B cell (primary cell): ENCODE measurements around the gene POU4F3. TPM values are rescaled to one million over a fixed set of nuclear protein-coding genes. Genes with fewer than 3 reads are reported as not detected.
"Not testable (repeated sequence)": the region's sequence is repeated elsewhere in the genome, so short reads cannot be mapped to it uniquely, and the experiment has no call there.

Source experiments
- ATAC-seq: fragments of 200-7000 bp; cut with Tn5 transposase; one replicate; pipeline ENCODE4 v1.10.0; 2021; ENCODE audit warnings: low read depth, mild to moderate bottlenecking, moderate number of reproducible peaks, moderate library complexity
- CTCF ChIA-PET: fragments of 350-600 bp; sonication (Branson Sonifier 250); formaldehyde crosslinking; loops from one replicate; lab custom pipeline; 2021; ENCODE audit warnings: antibody characterized with exemption, inconsistent platforms; lab: Charles Lee
- POLR2A ChIA-PET: fragments of 350-600 bp; sonication (Branson Sonifier 250); formaldehyde crosslinking; loops from one replicate; lab custom pipeline; 2021; ENCODE audit warnings: antibody characterized with exemption; lab: Charles Lee
- DNase-seq: peaks from one replicate; pipeline ENCODE4 v3.0.0; 2013
- H2AFZ ChIP-seq: 2 replicates; pipeline ENCODE4 v1.6.1; 2012; ENCODE audit warnings: mild to moderate bottlenecking, low read depth, low read length; ENCODE audit not compliant: insufficient read depth, poor library complexity, severe bottlenecking
- H3K27ac ChIP-seq, 2 donors: 1 replicate in 1 of 2; 2 replicates in 1 of 2; pipeline ENCODE4 v1.5.1; 2012 to 2013; ENCODE audit warnings: low read length in 2 of 2, mild to moderate bottlenecking in 2 of 2, moderate library complexity in 1 of 2
- H3K27me3 ChIP-seq, 4 experiments: fragments of 200-600 bp in 1 of 4; sonication (generic) in 1 of 4; replicated peaks in 1 of 4; 1 replicate in 2 of 4; 2 replicates in 2 of 4; pipeline versions ENCODE4 v1.6.1 to v1.7.0; 2013 to 2016; ENCODE audit warnings: low read length in 3 of 4, mild to moderate bottlenecking in 2 of 4, mixed read lengths in 1 of 4, moderate library complexity in 1 of 4; ENCODE audit not compliant: insufficient read depth in 4 of 4, control insufficient read depth in 3 of 4; ENCODE audit errors: control extremely low read depth in 1 of 4
- H3K36me3 ChIP-seq, 2 experiments: replicated peaks in 1 of 2; 1 replicate in 1 of 2; 2 replicates in 1 of 2; pipeline versions ENCODE4 v1.6.1 to v1.7.1; 2013; ENCODE audit warnings: low read length in 1 of 2; ENCODE audit not compliant: insufficient read depth in 2 of 2, control insufficient read depth in 1 of 2; ENCODE audit errors: control extremely low read depth in 1 of 2, extremely low read depth in 1 of 2
- H3K4me1 ChIP-seq, 2 donors: fragments of 200-600 bp in 1 of 2; sonication (generic) in 1 of 2; 1 replicate in 1 of 2; 2 replicates in 1 of 2; pipeline versions ENCODE4 v1.5.1 to v1.6.1; 2013 to 2017; ENCODE audit warnings: low read length in 2 of 2; ENCODE audit not compliant: control insufficient read depth in 2 of 2, insufficient read depth in 2 of 2
- H3K4me2 ChIP-seq: replicated peaks from 2 replicates; pipeline ENCODE3; 2012; ENCODE audit warnings: mild to moderate bottlenecking, low read depth, low read length; ENCODE audit not compliant: poor library complexity, severe bottlenecking
- H3K4me3 ChIP-seq, 5 experiments: fragments of 200-600 bp in 1 of 5; sonication (generic) in 1 of 5; 1 replicate in 3 of 5; 2 replicates in 2 of 5; pipeline versions ENCODE4 v1.5.1 to v1.7.0; 2011 to 2016; ENCODE audit warnings: low read length in 4 of 5, mild to moderate bottlenecking in 4 of 5, low read depth in 2 of 5, control low read depth in 1 of 5, moderate library complexity in 1 of 5; ENCODE audit not compliant: insufficient read depth in 1 of 5; ENCODE audit errors: control extremely low read depth in 1 of 5, extremely low read depth in 1 of 5
- H3K79me2 ChIP-seq: fragments of 200-600 bp; sonication (generic); one replicate; pipeline ENCODE4 v1.6.0; 2016; ENCODE audit warnings: low read length; ENCODE audit not compliant: control insufficient read depth, insufficient read depth
- H3K9ac ChIP-seq: fragments of 200-600 bp; sonication (generic); 2 replicates; pipeline ENCODE4 v1.6.1; 2017; ENCODE audit warnings: mild to moderate bottlenecking, low read length, moderate library complexity
- H3K9me3 ChIP-seq, 3 donors: one replicate each; pipeline versions ENCODE4 v1.6.1 to v1.7.1; 2013; ENCODE audit warnings: low read length in 2 of 3; ENCODE audit not compliant: control insufficient read depth in 2 of 3, insufficient read depth in 1 of 3; ENCODE audit errors: control extremely low read depth in 1 of 3
- H4K20me1 ChIP-seq: 2 replicates; pipeline ENCODE4 v1.6.0; 2012; ENCODE audit warnings: mild to moderate bottlenecking, low read length; ENCODE audit not compliant: insufficient read depth, control insufficient read depth, poor library complexity, severe bottlenecking
- H3K27ac Mint-ChIP-seq: one replicate; pipeline ENCODE4 v1.8.0; 2021; ENCODE audit warnings: mixed read lengths
- H3K27me3 Mint-ChIP-seq: one replicate; pipeline ENCODE4 v1.8.0; 2021; ENCODE audit warnings: mixed read lengths
- H3K4me1 Mint-ChIP-seq: one replicate; pipeline ENCODE4 v1.8.0; 2021; ENCODE audit warnings: mixed read lengths
- H3K4me3 Mint-ChIP-seq: one replicate; pipeline ENCODE4 v1.8.0; 2021; ENCODE audit warnings: mixed read lengths
- H3K9me3 Mint-ChIP-seq: one replicate; pipeline ENCODE4 v1.8.0; 2022; ENCODE audit warnings: mixed read lengths; ENCODE audit not compliant: insufficient read depth
- EZH2 ChIP-seq: IDR thresholded peaks from 2 replicates; pipeline ENCODE4 v1.6.1; 2012; ENCODE audit warnings: borderline replicate concordance, low read depth, mild to moderate bottlenecking, moderate library complexity, low read length; ENCODE audit not compliant: insufficient read depth, poor library complexity, severe bottlenecking
- WGBS: methylation state at CpG from one replicate; pipeline ENCODE4 v1.1.5; 2013; ENCODE audit warnings: missing lambda C conversion rate; ENCODE audit not compliant: insufficient coverage; 5-methylcytosine and 5-hydroxymethylcytosine counted together
- intact Hi-C: fragments of 100-400 bp; cut with micrococcal nuclease; formaldehyde crosslinking; loops from one replicate; pipeline ENCODE4 v1.10.0; 2022
- polyA plus RNA-seq: library from polyadenylated mRNA; depleted of rRNA; stranded (reverse); fragments of >200 nt; gene quantifications from 2 replicates; pipeline ENCODE4 v1.2.3, GENCODE V29; 2012
- total RNA-seq, 2 donors: library from RNA; stranded (reverse); fragments of 120-200 nt in 1 of 2; gene quantifications; 1 replicate in 1 of 2; 2 replicates in 1 of 2; pipeline versions ENCODE4 v1.2.3 to v1.2.4, GENCODE V29; 2013 to 2022
- TF ChIP-seq, protein P1 (sequence below): fragments of 200-600 bp; IDR thresholded peaks from one replicate; pipeline ENCODE4 v1.8.0; 2022; ENCODE audit warnings: antibody characterized with exemption, mild to moderate bottlenecking

POU4F3 gene
- total and polyA plus RNA-seq, 2 donors (not counting 1 experiment from before 2014, with no cell fraction given), result 0.04 TPM; not detected in 1

DNA sequence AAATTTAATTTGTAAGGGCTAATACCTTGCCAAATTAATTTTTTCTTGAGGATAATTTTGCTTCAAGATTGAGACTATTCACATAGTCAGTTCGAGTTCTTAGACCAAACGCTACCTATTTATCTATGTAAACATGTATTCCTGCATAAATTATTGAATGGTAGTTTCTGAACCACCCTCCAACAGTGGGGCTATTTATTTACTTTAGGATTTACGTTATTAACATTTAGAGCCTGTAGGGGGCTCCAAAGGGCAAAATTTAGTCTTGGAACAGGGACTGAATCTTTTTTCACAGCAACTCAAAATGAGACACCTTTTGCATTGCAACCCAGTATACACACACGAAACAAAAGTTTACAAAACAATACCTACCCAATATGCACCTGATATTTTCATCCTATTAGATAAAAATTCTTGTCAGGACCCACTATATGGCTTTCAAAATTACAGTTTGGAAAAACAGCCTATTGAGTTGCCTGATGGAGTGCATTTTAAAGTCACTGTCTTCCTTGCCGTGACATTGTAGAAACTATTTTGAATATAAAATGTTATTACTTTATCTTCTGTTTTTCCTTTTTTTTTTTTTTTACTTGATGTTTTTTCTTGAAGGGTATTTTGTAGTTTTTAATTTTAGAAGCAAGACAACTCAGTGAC, 47.1 kb upstream of the POU4F3 start:
- H3K9me3 Mint-ChIP-seq, result no peaks in the 10 kb centered on the region
- Histone ChIP-seq H3K27me3 (no peaks in the 10 kb centered on the region), H3K4me1 (no peaks in the 10 kb centered on the region), H3K79me2 (no peaks in the 10 kb centered on the region), H3K4me2 (no peak overlapping the region), H3K9ac (no peak overlapping the region), H2AFZ (no peak overlapping the region), H3K36me3 (no peaks in the 10 kb centered on the region), H4K20me1 (no peaks in the 10 kb centered on the region), H3K27ac (no peak overlapping the region), H3K9me3 (no peaks in the 10 kb centered on the region), H3K4me3 (no peak overlapping the region)
- POLR2A ChIA-PET, result no interaction called here
- peak; percentile 39 for ATAC-seq
- no peaks in the 10 kb centered on the region for H3K4me1 Mint-ChIP-seq
- CTCF ChIA-PET, result no interaction called here
- WGBS, result 0% methylated on average over 1 of the region's 5 CpGs
- H3K27me3 Mint-ChIP-seq, result no peaks in the 10 kb centered on the region
- intact Hi-C loops, result loop anchor here (1.0 kb wide), 1 partner anchor 136 kb away; no protein-coding TSS in a partner anchor
- TF ChIP-seq, protein P1, sequence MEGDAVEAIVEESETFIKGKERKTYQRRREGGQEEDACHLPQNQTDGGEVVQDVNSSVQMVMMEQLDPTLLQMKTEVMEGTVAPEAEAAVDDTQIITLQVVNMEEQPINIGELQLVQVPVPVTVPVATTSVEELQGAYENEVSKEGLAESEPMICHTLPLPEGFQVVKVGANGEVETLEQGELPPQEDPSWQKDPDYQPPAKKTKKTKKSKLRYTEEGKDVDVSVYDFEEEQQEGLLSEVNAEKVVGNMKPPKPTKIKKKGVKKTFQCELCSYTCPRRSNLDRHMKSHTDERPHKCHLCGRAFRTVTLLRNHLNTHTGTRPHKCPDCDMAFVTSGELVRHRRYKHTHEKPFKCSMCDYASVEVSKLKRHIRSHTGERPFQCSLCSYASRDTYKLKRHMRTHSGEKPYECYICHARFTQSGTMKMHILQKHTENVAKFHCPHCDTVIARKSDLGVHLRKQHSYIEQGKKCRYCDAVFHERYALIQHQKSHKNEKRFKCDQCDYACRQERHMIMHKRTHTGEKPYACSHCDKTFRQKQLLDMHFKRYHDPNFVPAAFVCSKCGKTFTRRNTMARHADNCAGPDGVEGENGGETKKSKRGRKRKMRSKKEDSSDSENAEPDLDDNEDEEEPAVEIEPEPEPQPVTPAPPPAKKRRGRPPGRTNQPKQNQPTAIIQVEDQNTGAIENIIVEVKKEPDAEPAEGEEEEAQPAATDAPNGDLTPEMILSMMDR, result peak; percentile 85
- no peak for TF ChIP-seq EZH2
- no peak overlapping the region for H3K27ac Mint-ChIP-seq
- no peak overlapping the region for H3K4me3 Mint-ChIP-seq
- DNase-seq, result peak; percentile 50

DNA sequence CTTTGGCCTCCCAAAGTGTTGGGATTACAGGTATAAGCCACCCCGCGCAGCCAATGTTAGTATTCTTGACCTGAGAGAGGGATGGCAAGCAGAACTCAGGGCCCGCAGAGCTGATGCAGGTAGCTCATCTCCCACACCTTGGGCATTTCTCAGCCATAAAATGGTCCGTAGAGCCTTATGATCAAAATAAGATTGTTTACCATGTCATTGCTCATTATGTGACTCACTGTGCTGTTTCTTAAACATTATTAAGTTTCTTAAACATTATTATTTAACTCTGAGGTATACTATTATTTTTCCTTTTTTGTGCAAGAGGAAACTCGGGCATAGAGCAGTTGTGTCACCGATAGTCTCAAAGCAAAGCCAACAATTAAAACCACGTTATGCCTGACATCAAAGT, 42.4 kb upstream of the POU4F3 start:
- H3K9ac ChIP-seq, result no peak overlapping the region
- 96% methylated on average over 4 of the region's 7 CpGs for WGBS
- H3K4me1 ChIP-seq, result no peaks in the 10 kb centered on the region
- Mint-ChIP-seq H3K27me3 (no peaks in the 10 kb centered on the region), H3K9me3 (no peaks in the 10 kb centered on the region), H3K27ac (no peak overlapping the region), H3K4me1 (no peaks in the 10 kb centered on the region), H3K4me3 (no peak overlapping the region)
- no peak overlapping the region for H3K4me2 ChIP-seq
- no peaks in the 10 kb centered on the region for H3K27me3 ChIP-seq
- ChIA-PET CTCF (no interaction called here), POLR2A (no interaction called here)
- no peak overlapping the region for H3K27ac ChIP-seq
- H3K36me3 ChIP-seq, result no peaks in the 10 kb centered on the region
- no peak overlapping the region for H3K4me3 ChIP-seq
- H3K79me2 ChIP-seq, result no peaks in the 10 kb centered on the region
- intact Hi-C loops, result no loop called here
- H3K9me3 ChIP-seq, result no peaks in the 10 kb centered on the region
- no peak for TF ChIP-seq EZH2
- TF ChIP-seq, protein P1, result no peak
- H4K20me1 ChIP-seq, result no peaks in the 10 kb centered on the region
- DNase-seq, result no peak
- no peak for ATAC-seq
- no peak overlapping the region for H2AFZ ChIP-seq

DNA sequence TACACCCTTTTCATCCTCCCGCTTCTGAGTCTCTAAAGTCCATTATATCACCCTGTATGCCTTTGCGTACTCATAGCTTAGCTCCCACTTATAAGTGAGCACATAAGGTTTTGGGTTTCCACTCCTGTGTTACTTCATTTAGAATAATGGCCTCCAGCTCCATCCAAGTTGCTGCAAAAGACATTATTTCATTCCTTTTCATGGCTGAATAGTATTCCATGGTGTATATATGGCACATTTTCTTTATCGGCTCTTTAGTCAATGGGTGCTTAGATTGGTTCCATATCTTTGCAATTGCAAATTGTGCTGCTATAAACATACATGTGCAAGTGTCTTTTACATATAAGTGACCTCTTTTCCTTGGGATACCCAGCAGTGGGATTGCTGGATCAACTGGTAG, 39.7 kb upstream of the POU4F3 start:
- POLR2A ChIA-PET, H3K27ac ChIP-seq: not testable (repeated sequence)
- CTCF ChIA-PET, result interaction anchor here (0.6 to 1.5 kb wide), 2 partner anchors 9 to 78 kb away, joined by 3 to 5 read pairs; no protein-coding TSS in a partner anchor

More for the DNA sequence above, 39.7 kb upstream of the POU4F3 start:
- H3K4me3 Mint-ChIP-seq, H2AFZ ChIP-seq, H3K9ac ChIP-seq, H3K4me1 Mint-ChIP-seq, DNase-seq, intact Hi-C loops, H3K4me1 ChIP-seq, H3K9me3 Mint-ChIP-seq, H3K4me3 ChIP-seq, H3K27me3 ChIP-seq, ATAC-seq, H3K36me3 ChIP-seq, H3K27ac Mint-ChIP-seq, H3K27me3 Mint-ChIP-seq, H3K9me3 ChIP-seq, H3K79me2 ChIP-seq, H4K20me1 ChIP-seq, H3K4me2 ChIP-seq: not testable (repeated sequence)
- WGBS, result 100% methylated on average over 1 of the region's 3 CpGs
